NCI-H1105 treated with DMSO at 0.1 percent for 48 hours (cell line): Measurements from ENCODE around the gene AP2A1.

ENCODE experiments used
- DNase-seq: peaks from one replicate; lab custom pipeline; 2025; lab: John Stamatoyannopoulos, UW

AP2A1 gene

GRCh38 chr19:49839713-49840112 is 72.9 kb downstream of the AP2A1 start:
- no peak for DNase-seq

GRCh38 chr19:49840321-49840720 is 73.5 kb downstream of the AP2A1 start:
- DNase-seq, result no peak

GRCh38 chr19:49840736-49841249 is 74.0 kb downstream of the AP2A1 start:
- no peak for DNase-seq

GRCh38 chr19:49843265-49843664 is 76.5 kb downstream of the AP2A1 start:
- no peak for DNase-seq

- DNase-seq, result no peak
Observed at GRCh38 chr19:49844138-49845095, 77.6 kb downstream of the AP2A1 start.

- DNase-seq, result no peak
Observed at GRCh38 chr19:49845414-49845813, 78.6 kb downstream of the AP2A1 start.

- DNase-seq, result no peak
Observed at GRCh38 chr19:49846408-49846807, 79.6 kb downstream of the AP2A1 start.

- DNase-seq, result no peak
Observed at GRCh38 chr19:49847731-49848696, 81.2 kb downstream of the AP2A1 start.

GRCh38 chr19:49848938-49849337 is 82.1 kb downstream of the AP2A1 start:
- DNase-seq, result no peak

GRCh38 chr19:49849433-49850220 is 82.8 kb downstream of the AP2A1 start:
- DNase-seq, result no peak

GRCh38 chr19:49850221-49850486 is 83.4 kb downstream of the AP2A1 start:
- DNase-seq, result no peak

- peak; percentile 89 for DNase-seq
Observed at GRCh38 chr19:49850487-49851342, 83.9 kb downstream of the AP2A1 start, which contains the start of gene PTOV1. TSS of gene PTOV1 (plus strand) at chr19:49851159.

- peak; percentile 43 for DNase-seq
Observed at GRCh38 chr19:49851456-49852259, 84.9 kb downstream of the AP2A1 start.

GRCh38 chr19:49852631-49853126 is 85.9 kb downstream of the AP2A1 start:
- no peak for DNase-seq

GRCh38 chr19:49853852-49854377 is 87.1 kb downstream of the AP2A1 start:
- DNase-seq, result no peak

GRCh38 chr19:49854378-49855263 is 87.8 kb downstream of the AP2A1 start:
- DNase-seq, result no peak

GRCh38 chr19:49855277-49855675 is 88.5 kb downstream of the AP2A1 start:
- no peak for DNase-seq
